ENCODE measurements around the gene CHDH.

The CHDH gene

DNA sequence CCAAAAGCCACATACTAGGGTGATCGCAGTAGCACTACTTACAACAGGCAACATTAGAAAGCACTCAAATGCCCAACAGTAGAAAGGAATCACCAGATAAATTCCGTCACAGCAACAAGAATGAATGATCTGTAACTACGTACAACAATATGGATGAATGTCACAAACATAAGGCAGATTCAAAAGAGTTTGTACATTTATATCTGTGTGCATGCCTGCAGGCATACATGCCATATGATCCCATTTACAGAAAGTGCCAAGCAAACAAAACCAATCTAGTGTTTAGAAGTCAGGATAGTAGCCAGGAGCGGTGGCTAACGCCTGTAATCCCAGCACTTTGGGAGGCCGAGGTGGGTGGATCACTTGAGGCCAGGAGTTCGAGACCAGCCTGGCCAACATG is 3.7 kb upstream of the CHDH start:
- TF ChIP-seq CTCF (IDR thresholded peaks at IDR 0.05; ENCODE audit: low read depth, low read length): no peak
- no peak overlapping the region for H3K4me3 ChIP-seq (ENCODE audit: low read depth, low read length)

- H3K4me3 ChIP-seq (ENCODE audit: low read depth, low read length): no peak overlapping the region
- no peak for TF ChIP-seq CTCF (IDR thresholded peaks at IDR 0.05; ENCODE audit: low read depth, low read length)
These were observed 584 bp upstream of the CHDH start for GRCh38 chr3:53846851-53847155.

DNA sequence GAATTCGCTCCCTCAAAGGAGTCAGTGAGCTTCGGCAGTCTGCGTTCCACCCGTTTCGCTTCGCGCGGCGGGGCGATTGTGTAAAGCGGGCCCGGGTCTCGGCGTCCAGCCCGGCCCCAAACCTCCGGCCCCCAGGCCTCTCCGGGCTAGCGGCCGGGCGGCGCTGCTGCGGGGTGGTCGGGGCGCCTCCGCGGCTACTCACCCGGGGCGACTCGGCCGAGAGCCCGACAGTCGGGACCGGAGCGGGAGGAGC is 412 bp downstream of the CHDH start:
- TF ChIP-seq CTCF (IDR thresholded peaks at IDR 0.05; ENCODE audit: low read depth, low read length): no peak
- H3K4me3 ChIP-seq (ENCODE audit: low read depth, low read length): peak overlapping the region; percentile 52

DNA sequence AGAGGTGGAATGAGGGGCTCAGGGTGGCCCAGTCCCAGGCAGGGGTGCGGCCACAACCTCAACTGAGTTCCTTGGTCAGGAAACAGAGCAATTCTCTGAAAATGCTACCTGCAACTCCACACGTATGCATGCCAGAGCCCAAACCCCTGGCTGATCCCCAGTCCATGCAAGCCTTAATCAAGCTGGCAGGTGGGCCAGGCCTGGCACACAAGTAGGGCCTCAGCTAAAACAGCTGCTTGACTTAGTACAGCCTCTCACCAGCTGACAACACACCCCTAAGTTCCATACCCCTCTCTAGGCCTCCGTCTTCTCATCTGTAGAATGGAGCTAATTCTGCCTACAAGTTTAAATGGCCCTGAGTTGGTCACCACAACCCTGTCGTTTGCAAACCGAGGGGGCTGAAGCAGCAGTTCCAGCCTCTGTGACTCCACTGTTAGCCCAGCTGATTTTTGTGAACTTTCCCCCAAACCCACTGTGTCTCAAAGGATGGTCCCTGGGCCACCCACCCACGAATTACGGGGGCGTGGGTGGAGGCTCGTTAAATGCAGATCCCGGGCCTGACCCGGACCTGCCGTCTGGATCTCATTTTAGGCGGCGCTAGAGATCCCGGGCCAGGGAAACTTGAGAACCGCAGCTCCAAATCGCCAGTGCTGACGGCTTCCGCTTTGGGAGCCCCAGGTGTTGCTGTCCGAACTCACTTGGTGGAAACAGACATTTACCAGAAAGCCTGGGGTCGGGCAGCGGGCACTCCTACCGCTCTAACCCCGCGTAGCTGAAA is 927 bp downstream of the CHDH start:
- no peak for TF ChIP-seq CTCF (IDR thresholded peaks at IDR 0.05; ENCODE audit: low read depth, low read length)
- H3K4me3 ChIP-seq (ENCODE audit: low read depth, low read length): peak overlapping the region; percentile 52

DNA sequence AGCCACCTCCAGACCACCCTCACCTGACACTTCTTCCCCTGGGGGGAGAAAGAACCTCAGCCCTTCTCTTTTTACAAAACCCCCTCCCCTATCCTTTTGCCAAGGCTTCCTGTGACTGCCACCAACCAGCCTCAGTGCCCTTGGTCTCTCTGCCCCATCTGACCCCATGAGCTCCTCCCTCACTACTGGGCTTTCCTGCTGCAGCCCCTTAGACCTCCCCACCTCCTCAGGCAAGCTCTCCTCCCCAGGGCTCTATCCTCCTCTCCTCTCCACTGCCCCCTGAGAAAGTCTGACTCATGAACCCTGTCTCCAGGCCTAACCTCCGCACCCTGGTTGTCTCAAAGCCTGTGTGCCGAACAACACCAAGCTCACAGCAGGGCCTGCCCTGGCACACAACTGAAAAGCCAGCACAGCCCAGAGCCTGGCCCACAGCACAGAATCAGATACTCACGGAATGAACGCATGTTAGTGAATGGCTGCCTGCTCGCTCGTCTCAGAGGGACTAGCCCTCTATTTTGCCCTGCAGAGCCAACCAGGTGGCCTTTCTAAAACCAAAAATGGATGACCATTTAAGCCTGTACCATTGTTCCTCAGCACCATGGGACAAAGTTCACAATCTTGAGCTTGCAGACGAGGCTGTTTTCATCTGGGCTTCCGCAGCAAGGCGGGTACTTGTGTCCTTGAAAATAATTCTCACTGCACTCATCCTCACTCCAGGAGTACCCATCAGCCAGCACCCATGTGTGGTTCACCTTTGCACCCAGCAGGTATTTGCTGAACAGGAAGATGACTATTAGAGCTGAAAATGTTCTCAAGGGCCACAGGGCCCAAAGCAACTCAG is 1.7 kb downstream of the CHDH start:
- no peak overlapping the region for H3K4me3 ChIP-seq (ENCODE audit: low read depth, low read length)
- TF ChIP-seq CTCF (IDR thresholded peaks at IDR 0.05; ENCODE audit: low read depth, low read length): no peak

GRCh38 chr3:53843195-53844177 is 2.7 kb downstream of the CHDH start:
- TF ChIP-seq CTCF (IDR thresholded peaks at IDR 0.05; ENCODE audit: low read depth, low read length): no peak

More at GRCh38 chr3:53843195-53844177, 2.7 kb downstream of the CHDH start:
- H3K4me3 ChIP-seq (ENCODE audit: low read depth, low read length): no peak overlapping the region

All from WI38 (cell line).